RWPE1 (cell line): ENCODE results near the gene SIGLEC8.
"Not testable (repeated sequence)": the region's sequence is repeated elsewhere in the genome, so short reads cannot be mapped to it uniquely, and the experiment has no call there.

Source experiments
- CTCF ChIA-PET: fragments of 350-600 bp; sonication (Branson Sonifier 250); formaldehyde crosslinking; extraction: SDS; loops from one replicate; lab custom pipeline; 2021; lab: Yijun Ruan, JAX
- POLR2A ChIA-PET: fragments of 400-600 bp; formaldehyde crosslinking; extraction: SDS; loops from one replicate; lab custom pipeline; 2020; ENCODE audit warnings: antibody characterized with exemption; ENCODE audit not compliant: low non-redundant PET; lab: Yijun Ruan, JAX
- DNase-seq: peaks from one replicate; pipeline ENCODE4 v3.0.0; 2012; ENCODE audit warnings: low spot score
- H3K27ac ChIP-seq: fragments of 450-650 bp; 2 replicates; pipeline ENCODE4 v1.5.1; 2017
- CTCF ChIP-seq: fragments of 450-650 bp; conservative IDR thresholded peaks from 2 replicates; pipeline ENCODE4 v1.5.1; 2017; ENCODE audit warnings: low read depth, mild to moderate bottlenecking

SIGLEC8 gene

GRCh38 chr19:51427201-51427600 is 31.1 kb downstream of the SIGLEC8 start:
- DNase-seq: no peak
- no peak for TF ChIP-seq CTCF
- no peak overlapping the region for H3K27ac ChIP-seq
- ChIA-PET POLR2A (no interaction called here), CTCF (no interaction called here)

- TF ChIP-seq CTCF: peak; percentile 92
- no peak overlapping the region for H3K27ac ChIP-seq
- ChIA-PET POLR2A (no interaction called here), CTCF (interaction anchor here (0.5 to 1.3 kb wide), 15 partner anchors 19 to 829 kb away, joined by 3 to 6 read pairs (median 4); no protein-coding TSS in a partner anchor)
- peak; percentile 77 for DNase-seq
Observed at GRCh38 chr19:51422053-51422448, 36.2 kb downstream of the SIGLEC8 start.

GRCh38 chr19:51421229-51422052 is 36.8 kb downstream of the SIGLEC8 start:
- ChIA-PET CTCF (interaction anchor here (0.5 to 1.5 kb wide), 17 partner anchors 18 to 828 kb away, joined by 3 to 6 read pairs (median 4); no protein-coding TSS in a partner anchor), POLR2A (no interaction called here)
- no peak for TF ChIP-seq CTCF
- no peak overlapping the region for H3K27ac ChIP-seq
- no peak for DNase-seq

- CTCF ChIA-PET: interaction anchor here (0.6 to 1.5 kb wide), 4 partner anchors 21 to 332 kb away, joined by 3 to 6 read pairs (median 4); no protein-coding TSS in a partner anchor
- DNase-seq, H3K27ac ChIP-seq, POLR2A ChIA-PET: not testable (repeated sequence)
Observed at GRCh38 chr19:51420511-51420910, 37.7 kb downstream of the SIGLEC8 start.

- no peak overlapping the region for H3K27ac ChIP-seq
- TF ChIP-seq CTCF: no peak
- ChIA-PET POLR2A (no interaction called here), CTCF (interaction anchor here (0.8 to 1.7 kb wide), 2 partner anchors 54 to 238 kb away, joined by 3 to 5 read pairs; no protein-coding TSS in a partner anchor)
- DNase-seq: no peak
Observed at GRCh38 chr19:51418707-51419106, 39.5 kb downstream of the SIGLEC8 start.

- CTCF ChIA-PET: interaction anchor here (0.7 to 1.7 kb wide), 2 partner anchors 24 to 55 kb away, joined by 3 to 5 read pairs; no protein-coding TSS in a partner anchor
- no peak overlapping the region for H3K27ac ChIP-seq
- no peak for TF ChIP-seq CTCF
- DNase-seq: no peak
- POLR2A ChIA-PET: no interaction called here
Observed at GRCh38 chr19:51417810-51418157, 40.5 kb downstream of the SIGLEC8 start.
